Erythroblast (primary cell): Measurements from ENCODE around the gene RNF152.

Source experiments
- GATA1 ChIP-seq: IDR thresholded peaks from 2 replicates; pipeline ENCODE4 v1.6.1; 2011; ENCODE audit warnings: low read depth, mild to moderate bottlenecking, control low read depth, low read length, moderate library complexity
- POLR2A ChIP-seq: IDR thresholded peaks from 2 replicates; pipeline ENCODE4 v1.6.1; 2011; ENCODE audit warnings: mild to moderate bottlenecking, low read length

DNA sequence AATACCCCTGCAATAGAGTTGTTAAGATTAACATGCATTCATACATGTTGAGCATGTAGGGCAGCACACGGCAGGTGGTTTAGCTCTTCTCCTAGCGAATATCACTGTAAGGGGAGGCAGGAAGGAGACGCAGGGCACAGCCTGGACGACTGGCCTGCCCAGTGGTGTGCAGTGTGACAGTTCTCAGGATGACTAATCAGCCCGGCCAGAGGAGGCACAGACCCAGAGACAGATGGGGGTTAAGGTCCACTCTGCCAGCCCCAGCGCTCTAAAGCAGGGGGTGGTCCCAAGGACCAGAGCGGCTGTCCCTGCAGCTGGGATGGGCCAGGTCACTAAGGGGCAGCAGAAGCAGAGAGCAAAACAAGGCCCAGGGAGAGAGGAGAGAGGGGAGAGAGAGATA, 63.7 kb downstream of the RNF152 start:
- no peak for TF ChIP-seq POLR2A
- no peak for TF ChIP-seq GATA1
